Fibroblast of the aortic adventitia (primary cell): ENCODE results near the gene MRPS10. TPM values are rescaled to one million over a fixed set of nuclear protein-coding genes. Genes with fewer than 3 reads are reported as not detected.
A peak's percentile ranks its signal among the peaks of the same experiment; 100 is the strongest.
"Not testable (repeated sequence)": the region's sequence is repeated elsewhere in the genome, so short reads cannot be mapped to it uniquely, and the experiment has no call there.

ENCODE experiments used
- DNase-seq: peaks from one replicate; pipeline ENCODE4 v3.0.0-alpha.2; 2010; ENCODE audit warnings: low read depth
- H3K4me3 ChIP-seq: 2 replicates; pipeline ENCODE4 v1.5.1; 2011; ENCODE audit warnings: low read depth, mild to moderate bottlenecking, control low read depth, low read length, moderate library complexity
- CTCF ChIP-seq: IDR thresholded peaks from 2 replicates; pipeline ENCODE4 v1.5.1; 2011; ENCODE audit warnings: mild to moderate bottlenecking, low read length, control low read depth, inconsistent platforms; ENCODE audit not compliant: insufficient read depth
- total RNA-seq: library from RNA; depleted of rRNA; stranded (reverse); fragments of >200 nt; gene quantifications from 2 replicates; pipeline ENCODE4 v1.2.3, GENCODE V29; 2012; ENCODE audit warnings: low replicate concordance

The MRPS10 gene
- total RNA-seq, 1 donor = 63.4 TPM

- no peak for TF ChIP-seq CTCF
Observed at GRCh38 chr6:42225419-42225818, 7.8 kb upstream of the MRPS10 start.

GRCh38 chr6:42225029-42225339 is 7.3 kb upstream of the MRPS10 start:
- no peak for TF ChIP-seq CTCF
- H3K4me3 ChIP-seq = no peak overlapping the region
- no peak for DNase-seq

More at GRCh38 chr6:42225419-42225818, 7.8 kb upstream of the MRPS10 start:
- no peak for DNase-seq
- H3K4me3 ChIP-seq = no peak overlapping the region

- no peak overlapping the region for H3K4me3 ChIP-seq
- peak; percentile 70 for DNase-seq
- no peak for TF ChIP-seq CTCF
Observed at GRCh38 chr6:42224222-42225028, 6.8 kb upstream of the MRPS10 start.

- no peak for DNase-seq
- no peak overlapping the region for H3K4me3 ChIP-seq
- TF ChIP-seq CTCF = no peak
Observed at GRCh38 chr6:42222448-42222847, 4.8 kb upstream of the MRPS10 start.

- H3K4me3 ChIP-seq = no peak overlapping the region
- DNase-seq = no peak
- no peak for TF ChIP-seq CTCF
Observed at GRCh38 chr6:42221546-42221945, 3.9 kb upstream of the MRPS10 start.

DNA sequence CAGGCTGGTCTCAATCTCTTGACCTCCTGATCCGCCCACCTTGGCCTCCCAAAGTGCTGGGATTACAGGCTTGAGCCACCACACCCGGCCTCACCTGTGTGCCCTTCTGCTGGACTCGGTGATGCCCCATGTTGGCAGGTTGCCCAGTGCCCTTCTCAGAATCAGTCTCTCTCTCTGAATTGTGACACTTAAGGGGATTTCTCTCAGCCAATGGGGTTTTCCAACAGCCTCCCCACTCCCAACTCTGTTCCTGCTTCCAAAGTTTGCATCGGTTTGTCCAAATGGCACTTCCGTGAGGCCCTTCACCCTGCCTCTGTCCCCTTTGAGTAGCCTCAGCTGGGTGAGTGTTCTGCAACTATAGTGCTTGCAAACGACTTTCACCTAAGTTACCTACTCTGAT is 3.1 kb upstream of the MRPS10 start:
- TF ChIP-seq CTCF = no peak
- no peak for DNase-seq
- H3K4me3 ChIP-seq = no peak overlapping the region

- no peak for TF ChIP-seq CTCF
- DNase-seq = no peak
Observed at GRCh38 chr6:42217157-42217518, 523 bp downstream of the MRPS10 start.

DNA sequence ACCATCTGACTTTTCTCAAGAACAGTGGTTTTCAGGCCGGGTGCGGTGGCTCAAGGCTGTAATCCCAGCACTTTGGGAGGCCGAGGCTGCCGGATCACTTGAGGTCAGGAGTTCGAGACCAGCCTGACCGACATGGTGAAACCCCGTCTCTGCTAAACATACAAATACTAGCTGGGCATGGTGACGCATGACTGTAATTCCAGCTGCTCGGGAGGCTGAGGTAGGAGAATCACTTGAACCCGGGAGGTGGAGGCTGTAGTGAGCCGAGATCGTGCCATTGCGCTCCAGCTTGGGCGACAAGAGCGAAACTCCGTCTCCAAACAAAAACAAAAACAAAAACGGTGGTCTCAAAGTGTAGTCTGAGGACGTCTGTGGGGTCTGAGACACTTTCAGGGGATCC is 1.2 kb downstream of the MRPS10 start:
- DNase-seq = not testable (repeated sequence)
- peak overlapping the region; percentile 96 for H3K4me3 ChIP-seq

More at GRCh38 chr6:42217157-42217518, 523 bp downstream of the MRPS10 start:
- H3K4me3 ChIP-seq = peak overlapping the region; percentile 96
